ENCODE measurements around the gene BORCS8. TPM values are rescaled to one million over a fixed set of nuclear protein-coding genes. Genes with fewer than 3 reads are reported as not detected.

The BORCS8 gene
- total and polyA plus RNA-seq, 12 donors = 21.1 to 33.2 (median 25.0) TPM

DNA sequence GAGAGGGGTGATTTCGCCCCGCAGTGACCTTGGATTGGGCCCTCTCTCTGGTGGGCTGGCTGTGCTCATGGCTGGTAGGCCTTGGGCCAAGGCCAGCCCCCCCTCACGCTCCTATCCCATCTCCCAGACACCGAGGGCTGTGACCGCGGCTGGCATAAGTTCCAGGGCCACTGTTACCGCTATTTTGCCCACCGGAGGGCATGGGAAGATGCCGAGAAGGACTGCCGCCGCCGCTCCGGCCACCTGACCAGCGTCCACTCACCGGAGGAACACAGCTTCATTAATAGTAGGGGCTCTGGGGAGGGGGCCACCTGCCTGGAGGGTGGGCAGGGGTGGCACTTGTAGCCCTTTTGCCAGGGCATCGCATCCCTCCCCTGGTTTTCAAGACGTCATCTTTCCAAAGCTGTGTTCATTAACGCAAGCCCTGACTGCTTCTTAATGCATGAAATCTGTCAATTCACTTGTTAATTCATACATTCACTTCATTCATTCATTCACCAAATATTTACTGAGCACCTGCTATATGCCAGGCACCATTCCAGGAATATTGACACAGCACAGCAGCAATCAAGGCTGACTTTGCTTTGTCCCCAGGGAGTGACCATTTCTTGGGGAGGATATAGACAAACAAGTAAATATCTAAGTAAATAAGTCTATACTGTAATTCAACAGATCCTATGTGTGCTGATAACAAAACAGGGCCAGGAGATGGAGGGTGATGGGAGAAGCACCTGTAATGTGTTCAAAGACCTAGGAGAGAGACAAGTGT lies 46.4 kb upstream of the BORCS8 start:
- 83 to 84% methylated on average over 18 of the region's 18 CpGs for WGBS, 2 donors
- no peak for DNase-seq
- Histone ChIP-seq H3K36me3 (no peaks in the 10 kb centered on the region), H3K9me3 (peaks cover 0 to 32% (median 21%) of the 10 kb centered on the region in 11 donors), H3K4me3 (no peak overlapping the region), H3K27ac (no peak overlapping the region), H3K4me1 (no peaks in the 10 kb centered on the region), H3K27me3 (peaks cover 0 to 22% (median 11%) of the 10 kb centered on the region in 7 donors)
- ATAC-seq = no peak
- TF ChIP-seq, protein P1, sequence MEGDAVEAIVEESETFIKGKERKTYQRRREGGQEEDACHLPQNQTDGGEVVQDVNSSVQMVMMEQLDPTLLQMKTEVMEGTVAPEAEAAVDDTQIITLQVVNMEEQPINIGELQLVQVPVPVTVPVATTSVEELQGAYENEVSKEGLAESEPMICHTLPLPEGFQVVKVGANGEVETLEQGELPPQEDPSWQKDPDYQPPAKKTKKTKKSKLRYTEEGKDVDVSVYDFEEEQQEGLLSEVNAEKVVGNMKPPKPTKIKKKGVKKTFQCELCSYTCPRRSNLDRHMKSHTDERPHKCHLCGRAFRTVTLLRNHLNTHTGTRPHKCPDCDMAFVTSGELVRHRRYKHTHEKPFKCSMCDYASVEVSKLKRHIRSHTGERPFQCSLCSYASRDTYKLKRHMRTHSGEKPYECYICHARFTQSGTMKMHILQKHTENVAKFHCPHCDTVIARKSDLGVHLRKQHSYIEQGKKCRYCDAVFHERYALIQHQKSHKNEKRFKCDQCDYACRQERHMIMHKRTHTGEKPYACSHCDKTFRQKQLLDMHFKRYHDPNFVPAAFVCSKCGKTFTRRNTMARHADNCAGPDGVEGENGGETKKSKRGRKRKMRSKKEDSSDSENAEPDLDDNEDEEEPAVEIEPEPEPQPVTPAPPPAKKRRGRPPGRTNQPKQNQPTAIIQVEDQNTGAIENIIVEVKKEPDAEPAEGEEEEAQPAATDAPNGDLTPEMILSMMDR (IDR thresholded peaks at IDR 0.05) = no peak
- intact Hi-C loops (cut with DNase I) = no loop called here

DNA sequence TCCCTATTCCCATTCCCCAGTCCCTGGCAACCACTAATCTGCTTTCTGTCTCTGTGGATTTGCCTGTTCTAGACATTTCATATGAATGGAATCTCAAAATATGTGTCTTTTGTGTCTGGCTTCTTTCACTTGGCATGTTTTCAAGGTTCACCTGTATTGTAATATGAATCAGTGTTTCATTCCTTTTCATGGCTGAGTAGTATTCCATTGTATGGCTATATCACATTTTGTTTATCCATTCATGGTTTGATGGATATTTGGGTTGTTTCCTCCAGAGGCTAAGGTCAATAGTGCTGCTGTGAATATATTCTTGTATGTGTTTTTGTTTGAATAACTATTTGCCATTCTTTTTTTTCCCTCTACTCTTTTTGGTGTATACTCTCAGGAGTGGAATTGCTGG lies 44.2 kb upstream of the BORCS8 start:
- ATAC-seq (no peak), DNase-seq (no peak)
- H3K4me1 ChIP-seq = no peaks in the 10 kb centered on the region
- no peak overlapping the region for H3K27ac ChIP-seq
- TF ChIP-seq, protein P1 (IDR thresholded peaks at IDR 0.05) = no peak
- H3K36me3 ChIP-seq = no peaks in the 10 kb centered on the region
- peaks cover 0 to 42% (median 22%) of the 10 kb centered on the region in 11 donors for H3K9me3 ChIP-seq
- H3K27me3 ChIP-seq = peaks cover 0 to 28% (median 11%) of the 10 kb centered on the region in 7 donors
- intact Hi-C loops (cut with DNase I) = no loop called here
- no peak overlapping the region for H3K4me3 ChIP-seq

DNA sequence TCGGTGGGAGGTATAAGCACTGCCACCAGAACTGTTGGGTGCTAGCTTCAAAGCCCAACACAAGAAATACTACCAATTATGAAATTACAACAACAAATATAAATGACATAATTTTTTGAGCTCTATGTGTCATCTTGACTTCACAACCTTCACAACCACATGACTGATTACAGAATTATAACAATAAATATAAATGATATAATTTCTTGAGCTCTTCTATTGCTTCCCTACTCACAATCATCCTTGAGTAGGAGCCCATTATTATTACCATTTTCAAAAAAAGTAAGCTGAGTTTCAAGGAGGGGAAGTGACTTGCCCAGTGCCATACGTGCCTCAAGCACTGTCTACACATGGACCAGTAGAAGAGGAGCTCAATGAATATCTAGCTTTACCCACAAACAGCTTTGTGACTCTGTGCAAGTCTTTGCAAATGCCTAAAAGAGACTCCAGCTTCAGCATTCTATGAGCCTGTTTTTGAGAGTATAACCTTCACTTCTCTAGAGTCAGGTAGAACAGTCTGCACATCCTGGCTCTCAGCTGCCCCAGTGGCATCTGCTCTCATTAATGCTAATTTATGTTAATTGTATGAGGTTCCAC lies 42.4 kb upstream of the BORCS8 start:
- TF ChIP-seq, protein P1 (IDR thresholded peaks at IDR 0.05) = no peak
- Histone ChIP-seq H3K4me1 (no peaks in the 10 kb centered on the region), H3K9me3 (peaks cover 0 to 42% (median 22%) of the 10 kb centered on the region in 11 donors), H3K27ac (no peak overlapping the region), H3K36me3 (no peaks in the 10 kb centered on the region), H3K27me3 (peaks cover 0 to 19% (median 5%) of the 10 kb centered on the region in 7 donors), H3K4me3 (no peak overlapping the region)
- 84 to 86% methylated on average over 2 of the region's 2 CpGs for WGBS, 2 donors
- no peak for DNase-seq
- intact Hi-C loops (cut with DNase I) = no loop called here
- ATAC-seq = no peak

DNA sequence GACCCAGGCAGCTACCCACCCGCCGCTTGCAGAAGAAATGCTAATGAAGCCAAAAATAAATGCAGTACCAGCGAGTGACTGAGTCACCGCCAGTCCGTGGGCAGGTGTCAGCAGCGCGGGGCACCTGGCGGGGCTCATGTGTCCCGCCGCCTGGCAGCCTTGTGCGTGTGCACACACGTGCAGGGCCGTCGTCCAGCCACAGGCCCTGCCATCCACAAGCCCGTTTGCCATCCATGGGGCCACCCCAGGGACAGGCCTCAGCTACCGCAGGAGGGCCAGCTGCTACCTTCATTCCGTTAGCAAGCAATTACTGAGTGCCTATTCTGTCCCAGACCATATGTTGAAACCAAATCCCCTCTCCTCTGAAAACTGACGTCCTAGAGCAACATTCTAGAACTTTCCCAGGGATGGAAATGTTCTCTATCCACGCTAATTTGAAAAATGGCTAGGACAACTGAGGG lies 40.3 kb upstream of the BORCS8 start:
- Histone ChIP-seq H3K36me3 (no peaks in the 10 kb centered on the region), H3K4me1 (no peaks in the 10 kb centered on the region), H3K4me3 (no peak overlapping the region), H3K27me3 (peaks cover 0 to 23% (median 10%) of the 10 kb centered on the region in 7 donors), H3K27ac (no peak overlapping the region), H3K9me3 (peaks cover 0 to 42% (median 22%) of the 10 kb centered on the region in 11 donors)
- TF ChIP-seq, protein P1 (IDR thresholded peaks at IDR 0.05) = no peak
- DNase-seq (no peak), ATAC-seq (no peak)
- intact Hi-C loops (cut with DNase I) = no loop called here
- WGBS, 2 donors = 74 to 75% methylated on average over 19 of the region's 19 CpGs
